ENCODE measurements around the gene SUCO.
A peak's percentile ranks its signal among the peaks of the same experiment; 100 is the strongest.

SUCO gene

DNA sequence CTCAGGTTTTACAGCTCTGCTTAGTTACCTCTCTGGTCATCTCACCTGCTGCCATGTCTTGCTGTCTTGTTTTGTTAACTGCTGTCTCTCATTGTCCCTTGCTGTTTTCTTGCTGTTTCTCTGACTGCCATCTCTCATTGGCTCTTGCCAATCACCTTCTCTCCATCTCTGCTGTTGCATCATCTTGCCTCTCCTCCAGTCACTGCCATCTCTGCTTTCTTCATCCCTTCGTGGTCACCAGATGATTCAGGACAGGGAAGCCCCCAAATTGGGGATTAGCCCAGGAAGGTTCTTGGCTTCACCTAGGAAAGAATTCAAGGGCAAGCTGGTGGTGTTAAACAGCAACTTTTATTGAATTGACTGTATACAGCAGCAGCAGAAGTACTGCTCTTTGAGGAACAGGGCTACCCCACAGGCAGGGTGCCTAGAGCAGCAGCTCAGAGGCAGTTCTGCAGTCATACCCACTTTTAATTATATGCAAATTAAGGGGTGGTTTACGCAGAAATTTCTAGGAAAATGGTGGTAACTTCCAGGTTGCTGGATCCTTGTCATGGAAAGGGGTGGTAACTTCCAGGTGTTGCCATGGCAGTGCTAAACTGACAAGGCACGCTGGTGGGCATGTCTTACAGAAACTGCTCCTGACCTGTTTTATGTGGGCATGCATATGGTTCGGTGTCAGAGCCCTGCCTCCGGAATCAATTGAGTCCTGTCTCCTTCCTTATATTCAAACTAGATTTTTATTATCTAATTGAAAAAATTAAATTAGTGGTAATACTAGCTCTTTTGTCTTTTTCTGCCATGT is 33.4 kb downstream of the SUCO start:
- DNase-seq (ENCODE audit: low read depth), result peak; percentile 12
- TF ChIP-seq, protein P1, sequence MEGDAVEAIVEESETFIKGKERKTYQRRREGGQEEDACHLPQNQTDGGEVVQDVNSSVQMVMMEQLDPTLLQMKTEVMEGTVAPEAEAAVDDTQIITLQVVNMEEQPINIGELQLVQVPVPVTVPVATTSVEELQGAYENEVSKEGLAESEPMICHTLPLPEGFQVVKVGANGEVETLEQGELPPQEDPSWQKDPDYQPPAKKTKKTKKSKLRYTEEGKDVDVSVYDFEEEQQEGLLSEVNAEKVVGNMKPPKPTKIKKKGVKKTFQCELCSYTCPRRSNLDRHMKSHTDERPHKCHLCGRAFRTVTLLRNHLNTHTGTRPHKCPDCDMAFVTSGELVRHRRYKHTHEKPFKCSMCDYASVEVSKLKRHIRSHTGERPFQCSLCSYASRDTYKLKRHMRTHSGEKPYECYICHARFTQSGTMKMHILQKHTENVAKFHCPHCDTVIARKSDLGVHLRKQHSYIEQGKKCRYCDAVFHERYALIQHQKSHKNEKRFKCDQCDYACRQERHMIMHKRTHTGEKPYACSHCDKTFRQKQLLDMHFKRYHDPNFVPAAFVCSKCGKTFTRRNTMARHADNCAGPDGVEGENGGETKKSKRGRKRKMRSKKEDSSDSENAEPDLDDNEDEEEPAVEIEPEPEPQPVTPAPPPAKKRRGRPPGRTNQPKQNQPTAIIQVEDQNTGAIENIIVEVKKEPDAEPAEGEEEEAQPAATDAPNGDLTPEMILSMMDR (conservative IDR thresholded peaks at IDR 0.05; ENCODE audit: control insufficient read depth, insufficient read depth, low read depth, low read length), result no peak

DNA sequence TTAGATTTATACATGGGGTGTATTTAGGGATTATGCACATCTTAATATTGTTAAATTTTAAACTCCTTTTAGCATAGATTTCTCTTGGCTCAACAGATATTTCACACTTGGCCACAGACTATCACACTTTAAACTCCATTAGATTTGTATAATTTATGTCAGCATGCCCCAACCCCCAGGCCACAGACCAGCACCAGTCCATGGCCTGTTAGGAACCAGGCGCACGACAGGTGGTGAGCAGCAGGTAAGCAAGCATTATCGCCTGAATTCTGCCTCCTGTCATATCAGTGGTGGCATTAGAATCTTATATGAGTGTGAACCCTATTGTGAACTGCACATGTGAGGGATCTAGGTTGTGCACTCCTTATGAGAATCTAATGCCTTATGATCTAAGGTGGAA is 34.8 kb downstream of the SUCO start:
- no peak for DNase-seq (ENCODE audit: low read depth)
- H3K4me3 ChIP-seq (ENCODE audit: control insufficient read depth, low read depth, low read length), result no peak overlapping the region
- TF ChIP-seq, protein P1 (conservative IDR thresholded peaks at IDR 0.05; ENCODE audit: control insufficient read depth, insufficient read depth, low read depth, low read length), result no peak

More for the DNA sequence above, 33.4 kb downstream of the SUCO start:
- H3K4me3 ChIP-seq (ENCODE audit: control insufficient read depth, low read depth, low read length), result no peak overlapping the region

DNA sequence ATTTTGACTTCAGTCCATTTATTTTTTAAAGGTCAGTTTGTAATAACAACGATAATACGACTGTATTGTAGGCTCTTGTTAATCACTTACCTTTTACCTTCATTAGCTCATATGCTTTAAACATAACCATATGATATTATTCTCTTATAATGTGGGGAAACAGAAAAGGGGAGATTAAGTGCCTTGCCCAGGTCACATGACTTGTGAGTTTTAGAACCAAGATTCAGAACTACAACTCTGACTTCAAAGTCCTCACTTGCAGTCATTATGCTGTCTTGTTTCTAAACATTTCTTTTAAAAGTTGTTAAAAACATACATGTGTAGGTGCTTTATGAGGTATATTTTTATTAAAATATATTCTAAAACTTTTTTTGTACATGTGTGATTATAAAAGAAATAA is 41.1 kb downstream of the SUCO start:
- no peak overlapping the region for H3K4me3 ChIP-seq (ENCODE audit: control insufficient read depth, low read depth, low read length)
- no peak for DNase-seq (ENCODE audit: low read depth)
- TF ChIP-seq, protein P1 (conservative IDR thresholded peaks at IDR 0.05; ENCODE audit: control insufficient read depth, insufficient read depth, low read depth, low read length), result no peak

DNA sequence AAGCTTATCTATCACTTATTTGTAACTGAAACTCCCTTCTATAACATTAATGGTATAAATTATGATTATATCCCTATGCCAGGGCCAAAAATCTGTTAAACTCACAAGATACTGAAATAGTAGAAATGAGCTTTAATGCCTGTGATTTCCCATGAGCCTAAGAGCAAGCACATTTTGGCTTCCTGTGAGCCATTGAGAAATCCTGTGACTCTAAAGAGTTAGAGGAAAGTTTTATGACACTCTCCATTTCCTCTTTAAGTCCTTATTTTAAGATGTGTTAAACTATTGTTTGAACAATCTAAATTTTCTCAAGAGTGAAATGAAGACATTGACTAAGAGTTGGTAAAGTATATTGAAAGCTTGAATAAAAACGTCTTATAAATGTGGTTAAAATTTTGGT is 45.6 kb downstream of the SUCO start:
- DNase-seq (ENCODE audit: low read depth), result no peak
- TF ChIP-seq, protein P1 (conservative IDR thresholded peaks at IDR 0.05; ENCODE audit: control insufficient read depth, insufficient read depth, low read depth, low read length), result no peak

DNA sequence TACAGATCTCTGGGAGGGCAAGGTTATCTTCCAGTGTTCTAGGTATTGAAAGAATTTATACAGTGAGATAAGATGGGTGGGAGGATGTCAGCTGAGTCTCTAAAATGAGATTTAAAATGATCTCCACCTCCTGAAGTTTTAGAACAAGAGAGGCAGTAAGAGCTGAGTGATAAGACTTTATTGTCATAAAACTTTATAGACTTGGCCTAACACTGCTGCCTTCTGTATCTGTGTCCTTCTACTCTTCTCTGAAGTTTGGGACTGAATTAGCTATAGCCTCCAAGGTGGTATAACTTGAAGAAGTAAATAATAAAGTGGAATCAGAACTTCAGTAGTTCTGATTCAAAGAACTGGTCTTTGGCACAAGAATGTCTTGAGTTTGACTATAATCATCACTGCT is 48.3 kb downstream of the SUCO start:
- no peak overlapping the region for H3K4me3 ChIP-seq (ENCODE audit: control insufficient read depth, low read depth, low read length)
- TF ChIP-seq, protein P1 (conservative IDR thresholded peaks at IDR 0.05; ENCODE audit: control insufficient read depth, insufficient read depth, low read depth, low read length), result no peak
- no peak for DNase-seq (ENCODE audit: low read depth)

More for the DNA sequence above, 45.6 kb downstream of the SUCO start:
- no peak overlapping the region for H3K4me3 ChIP-seq (ENCODE audit: control insufficient read depth, low read depth, low read length)

DNA sequence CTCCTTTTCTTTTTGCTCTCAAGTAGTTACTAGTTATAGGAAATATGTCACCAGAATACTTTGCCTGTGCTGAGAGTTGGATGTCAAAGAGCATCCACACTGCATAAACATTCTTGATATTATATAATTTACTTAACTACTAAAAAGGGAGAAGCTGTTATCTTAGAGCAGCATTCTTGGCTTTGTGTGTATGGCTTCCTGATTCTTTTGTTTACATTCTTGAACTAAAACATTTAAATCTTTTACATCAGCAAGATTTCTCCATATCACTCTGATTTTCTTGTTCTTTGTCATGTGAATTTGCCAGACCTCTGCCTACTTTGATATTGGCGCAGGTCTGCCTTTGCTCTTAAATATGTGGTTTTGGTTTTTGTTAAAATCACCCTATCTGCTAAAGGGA is 48.8 kb downstream of the SUCO start:
- TF ChIP-seq, protein P1 (conservative IDR thresholded peaks at IDR 0.05; ENCODE audit: control insufficient read depth, insufficient read depth, low read depth, low read length), result no peak
- H3K4me3 ChIP-seq (ENCODE audit: control insufficient read depth, low read depth, low read length), result no peak overlapping the region
- DNase-seq (ENCODE audit: low read depth), result no peak

Measured in fibroblast of mammary gland (primary cell).